RWPE2 (cell line): ENCODE results near the gene DSCAM.

Source experiments
- ATAC-seq: fragments of 200-7000 bp; cut with Tn5 transposase; 3 replicates; pipeline ENCODE4 v1.9.1; 2021; ENCODE audit warnings: low read depth
- DNase-seq: peaks from one replicate; pipeline ENCODE4 v3.0.0-alpha.2; 2020; ENCODE audit warnings: low spot score
- H3K27ac ChIP-seq: fragments of 450-650 bp; 2 replicates; pipeline ENCODE4 v1.5.1; 2017; ENCODE audit warnings: mild to moderate bottlenecking; ENCODE audit not compliant: poor library complexity, severe bottlenecking
- H3K27me3 ChIP-seq: fragments of 250-450 bp; sonication (Bioruptor Pico); 2 replicates; pipeline ENCODE4 v1.5.1; 2021; ENCODE audit warnings: mild to moderate bottlenecking, moderate library complexity; ENCODE audit not compliant: insufficient read depth, poor library complexity, severe bottlenecking
- H3K36me3 ChIP-seq: fragments of 250-450 bp; sonication (Bioruptor Pico); 2 replicates; pipeline ENCODE4 v1.5.1; 2020; ENCODE audit warnings: low read depth, mild to moderate bottlenecking, moderate library complexity
- H3K4me1 ChIP-seq: fragments of 250-450 bp; sonication (Bioruptor Pico); 2 replicates; pipeline ENCODE4 v1.5.1; 2021; ENCODE audit warnings: mild to moderate bottlenecking, moderate library complexity; ENCODE audit not compliant: insufficient read depth, poor library complexity, severe bottlenecking
- H3K4me3 ChIP-seq: fragments of 250-450 bp; sonication (Bioruptor Pico); 2 replicates; pipeline ENCODE4 v1.5.1; 2021; ENCODE audit warnings: mild to moderate bottlenecking, moderate library complexity; ENCODE audit not compliant: severe bottlenecking
- H3K9me3 ChIP-seq: fragments of 250-450 bp; sonication (Bioruptor Pico); 2 replicates; pipeline ENCODE4 v1.5.1; 2021; ENCODE audit warnings: mild to moderate bottlenecking, moderate library complexity; ENCODE audit not compliant: severe bottlenecking
- TF ChIP-seq, protein P1 (sequence below): fragments of 450-650 bp; IDR thresholded peaks from one replicate; pipeline ENCODE4 v1.5.1; 2017; ENCODE audit warnings: mild to moderate bottlenecking, moderate library complexity; ENCODE audit not compliant: poor library complexity, severe bottlenecking

The DSCAM gene

GRCh38 chr21:40507978-40508377, 339.0 kb downstream of the DSCAM start:
- TF ChIP-seq, protein P1, sequence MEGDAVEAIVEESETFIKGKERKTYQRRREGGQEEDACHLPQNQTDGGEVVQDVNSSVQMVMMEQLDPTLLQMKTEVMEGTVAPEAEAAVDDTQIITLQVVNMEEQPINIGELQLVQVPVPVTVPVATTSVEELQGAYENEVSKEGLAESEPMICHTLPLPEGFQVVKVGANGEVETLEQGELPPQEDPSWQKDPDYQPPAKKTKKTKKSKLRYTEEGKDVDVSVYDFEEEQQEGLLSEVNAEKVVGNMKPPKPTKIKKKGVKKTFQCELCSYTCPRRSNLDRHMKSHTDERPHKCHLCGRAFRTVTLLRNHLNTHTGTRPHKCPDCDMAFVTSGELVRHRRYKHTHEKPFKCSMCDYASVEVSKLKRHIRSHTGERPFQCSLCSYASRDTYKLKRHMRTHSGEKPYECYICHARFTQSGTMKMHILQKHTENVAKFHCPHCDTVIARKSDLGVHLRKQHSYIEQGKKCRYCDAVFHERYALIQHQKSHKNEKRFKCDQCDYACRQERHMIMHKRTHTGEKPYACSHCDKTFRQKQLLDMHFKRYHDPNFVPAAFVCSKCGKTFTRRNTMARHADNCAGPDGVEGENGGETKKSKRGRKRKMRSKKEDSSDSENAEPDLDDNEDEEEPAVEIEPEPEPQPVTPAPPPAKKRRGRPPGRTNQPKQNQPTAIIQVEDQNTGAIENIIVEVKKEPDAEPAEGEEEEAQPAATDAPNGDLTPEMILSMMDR: no peak
- DNase-seq (no peak), ATAC-seq (peak; percentile 94)
- Histone ChIP-seq H3K4me1 (peaks cover 30% of the 10 kb centered on the region), H3K27ac (peak overlapping the region; percentile 67), H3K27me3 (no peaks in the 10 kb centered on the region), H3K36me3 (no peaks in the 10 kb centered on the region), H3K9me3 (no peaks in the 10 kb centered on the region), H3K4me3 (no peak overlapping the region)

GRCh38 chr21:40505681-40506080, 341.3 kb downstream of the DSCAM start:
- H3K27me3 ChIP-seq: no peaks in the 10 kb centered on the region
- no peaks in the 10 kb centered on the region for H3K36me3 ChIP-seq
- peaks cover 24% of the 10 kb centered on the region for H3K4me1 ChIP-seq
- no peaks in the 10 kb centered on the region for H3K9me3 ChIP-seq
- no peak for ATAC-seq
- no peak overlapping the region for H3K27ac ChIP-seq
- TF ChIP-seq, protein P1: no peak
- no peak for DNase-seq
- H3K4me3 ChIP-seq: no peak overlapping the region

DNA sequence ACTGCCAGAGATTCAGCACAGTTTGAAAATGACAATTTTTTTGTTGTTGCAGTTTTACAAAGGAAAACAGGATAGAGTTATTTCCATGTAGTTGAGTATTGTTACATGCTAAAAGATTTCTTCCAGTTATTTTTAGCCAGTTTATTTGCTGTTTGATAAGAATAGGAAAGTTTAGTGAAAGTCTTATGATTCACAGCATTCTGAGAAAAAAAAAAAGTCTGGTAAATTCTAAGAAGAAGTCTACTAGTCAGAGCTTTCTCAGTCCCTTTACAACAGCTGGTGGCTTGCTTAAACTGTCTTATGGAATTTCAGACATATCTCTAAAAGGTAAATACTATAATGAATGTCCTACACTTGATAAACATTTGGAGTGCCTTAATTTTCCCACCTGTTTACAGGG, 341.7 kb downstream of the DSCAM start:
- Histone ChIP-seq H3K36me3 (no peaks in the 10 kb centered on the region), H3K4me3 (no peak overlapping the region), H3K4me1 (peaks cover 19% of the 10 kb centered on the region), H3K27ac (no peak overlapping the region), H3K27me3 (no peaks in the 10 kb centered on the region), H3K9me3 (no peaks in the 10 kb centered on the region)
- TF ChIP-seq, protein P1: no peak
- DNase-seq (no peak), ATAC-seq (no peak)

GRCh38 chr21:40504825-40505224, 342.1 kb downstream of the DSCAM start:
- H3K4me1 ChIP-seq: peaks cover 17% of the 10 kb centered on the region
- ATAC-seq (no peak), DNase-seq (no peak)
- H3K27me3 ChIP-seq: no peaks in the 10 kb centered on the region
- TF ChIP-seq, protein P1: no peak
- H3K36me3 ChIP-seq: no peaks in the 10 kb centered on the region
- no peak overlapping the region for H3K4me3 ChIP-seq
- no peak overlapping the region for H3K27ac ChIP-seq
- no peaks in the 10 kb centered on the region for H3K9me3 ChIP-seq

- no peaks in the 10 kb centered on the region for H3K4me1 ChIP-seq
- no peak overlapping the region for H3K4me3 ChIP-seq
- TF ChIP-seq, protein P1: no peak
- DNase-seq: no peak
- no peak for ATAC-seq
- H3K36me3 ChIP-seq: no peaks in the 10 kb centered on the region
- H3K27ac ChIP-seq: no peak overlapping the region
- no peaks in the 10 kb centered on the region for H3K27me3 ChIP-seq
- no peaks in the 10 kb centered on the region for H3K9me3 ChIP-seq
These were observed 350.8 kb downstream of the DSCAM start for GRCh38 chr21:40496116-40496515.
